IMR-90 (cell line): ENCODE measurements around the gene MBOAT2. TPM values are rescaled to one million over a fixed set of nuclear protein-coding genes. Genes with fewer than 3 reads are reported as not detected.

Experiments
- ATAC-seq: fragments of 200-7000 bp; cut with Tn5 transposase; 2 replicates; pipeline ENCODE4 v1.9.1; 2020; ENCODE audit warnings: low read depth, mild to moderate bottlenecking, moderate library complexity
- BruUV-seq: library from RNA; stranded (reverse); fragments of 400-500 nt; replicated peaks from 2 replicates; lab custom pipeline; 2021; lab: Mats Ljungman, UMichigan
- CTCF ChIA-PET: fragments of 300-600 bp; formaldehyde crosslinking; extraction: SDS; loops from one replicate; lab custom pipeline; 2021; ENCODE audit warnings: antibody characterized with exemption; lab: Yijun Ruan, JAX
- POLR2A ChIA-PET: fragments of 300-600 bp; sonication (Branson Sonifier 250); formaldehyde crosslinking; loops from one replicate; lab custom pipeline; 2022; ENCODE audit warnings: antibody characterized with exemption; ENCODE audit not compliant: unreplicated experiment; lab: Charles Lee
- DNase-seq: peaks from one replicate; pipeline ENCODE4 v3.0.0; 2013
- H2AFZ ChIP-seq: replicated peaks from 2 replicates; pipeline ENCODE3; 2013; ENCODE audit warnings: low read length, mild to moderate bottlenecking; ENCODE audit not compliant: poor library complexity
- H2AK5ac ChIP-seq: 2 replicates; pipeline ENCODE4 v1.6.1; 2013; ENCODE audit warnings: low read depth, low read length, inconsistent platforms
- H2AK9ac ChIP-seq: replicated peaks from 2 replicates; pipeline ENCODE3; 2013; ENCODE audit warnings: mild to moderate bottlenecking, low read depth, low read length, moderate library complexity; ENCODE audit not compliant: poor library complexity
- H2BK120ac ChIP-seq: 2 replicates; pipeline ENCODE4 v1.6.1; 2013; ENCODE audit warnings: low read depth, low read length, inconsistent platforms
- H2BK15ac ChIP-seq: 3 replicates; pipeline ENCODE4 v1.6.1; 2013; ENCODE audit warnings: low read depth, low read length, inconsistent platforms
- H2BK20ac ChIP-seq: 2 replicates; pipeline ENCODE4 v1.6.1; 2013; ENCODE audit warnings: low read depth, mild to moderate bottlenecking, inconsistent platforms, low read length, moderate library complexity
- H2BK5ac ChIP-seq: 2 replicates; pipeline ENCODE4 v1.6.1; 2013; ENCODE audit warnings: mild to moderate bottlenecking, low read depth, low read length, inconsistent platforms; ENCODE audit not compliant: poor library complexity, severe bottlenecking
- H3K14ac ChIP-seq: replicated peaks from 2 replicates; pipeline ENCODE4 v1.6.1; 2013; ENCODE audit warnings: low read depth, low read length, inconsistent platforms
- H3K18ac ChIP-seq: 2 replicates; pipeline ENCODE4 v1.6.1; 2013; ENCODE audit warnings: low read depth, low read length, control low read depth
- H3K23ac ChIP-seq: 2 replicates; pipeline ENCODE4 v1.6.1; 2013; ENCODE audit warnings: low read depth, low read length, inconsistent platforms
- H3K27ac ChIP-seq: 2 replicates; pipeline ENCODE4 v1.5.1; 2013; ENCODE audit warnings: mild to moderate bottlenecking, control low read depth, low read length; ENCODE audit not compliant: insufficient read depth
- H3K27me3 ChIP-seq: 2 replicates; pipeline ENCODE4 v1.6.1; 2013; ENCODE audit warnings: low read length; ENCODE audit not compliant: control insufficient read depth, insufficient read depth
- H3K36me3 ChIP-seq: 2 replicates; pipeline ENCODE4 v1.6.1; 2013; ENCODE audit warnings: low read length, mixed read lengths; ENCODE audit not compliant: control insufficient read depth, insufficient read depth
- H3K4ac ChIP-seq: 2 replicates; pipeline ENCODE4 v1.6.1; 2013; ENCODE audit warnings: low read depth, low read length, inconsistent platforms
- H3K4me1 ChIP-seq: 2 replicates; pipeline ENCODE4 v1.6.1; 2013; ENCODE audit warnings: low read length, mixed read lengths; ENCODE audit not compliant: control insufficient read depth, insufficient read depth
- H3K4me2 ChIP-seq: 2 replicates; pipeline ENCODE4 v1.6.1; 2013; ENCODE audit warnings: low read depth, mild to moderate bottlenecking, control low read depth, low read length, moderate library complexity
- H3K4me3 ChIP-seq: 2 replicates; pipeline ENCODE4 v1.5.1; 2013; ENCODE audit warnings: low read depth, mild to moderate bottlenecking, control low read depth, low read length, moderate library complexity; ENCODE audit not compliant: insufficient read depth
- H3K56ac ChIP-seq: 2 replicates; pipeline ENCODE4 v1.6.1; 2013; ENCODE audit warnings: low read length, inconsistent platforms; ENCODE audit not compliant: insufficient read depth; ENCODE audit errors: extremely low read depth
- H3K79me1 ChIP-seq, 2 experiments: 2 replicates each; pipeline ENCODE4 v1.6.1; 2013; ENCODE audit warnings: low read length in 2 of 2, inconsistent platforms in 1 of 2, low read depth in 1 of 2
- H3K9ac ChIP-seq: 2 replicates; pipeline ENCODE4 v1.6.1; 2013; ENCODE audit warnings: low read depth, low read length, control low read depth
- H3K9me1 ChIP-seq: 2 replicates; pipeline ENCODE4 v1.6.1; 2013; ENCODE audit warnings: low read length, inconsistent platforms; ENCODE audit not compliant: insufficient read depth
- H3K9me3 ChIP-seq: 2 replicates; pipeline ENCODE4 v1.6.1; 2013; ENCODE audit warnings: low read length; ENCODE audit not compliant: control insufficient read depth, insufficient read depth
- H4K20me1 ChIP-seq: 2 replicates; pipeline ENCODE4 v1.6.1; 2013; ENCODE audit warnings: low read length, inconsistent platforms; ENCODE audit not compliant: insufficient read depth
- H4K5ac ChIP-seq: 2 replicates; pipeline ENCODE4 v1.6.1; 2013; ENCODE audit warnings: mild to moderate bottlenecking, low read depth, low read length, control low read depth
- H4K8ac ChIP-seq, 2 experiments: 2 replicates each; pipeline ENCODE4 v1.6.1; 2013; ENCODE audit warnings: low read depth in 2 of 2, low read length in 2 of 2, control low read depth in 1 of 2, inconsistent platforms in 1 of 2
- H4K91ac ChIP-seq: 2 replicates; pipeline ENCODE4 v1.6.1; 2013; ENCODE audit warnings: low read depth, low read length, inconsistent platforms; ENCODE audit not compliant: insufficient read depth
- CEBPB ChIP-seq: IDR thresholded peaks from 2 replicates; pipeline ENCODE4 v1.6.1; 2012; ENCODE audit warnings: low read depth, low read length, improper control_type of control experiment
- CHD1 ChIP-seq: IDR thresholded peaks from 2 replicates; pipeline ENCODE4 v1.6.1; 2012; ENCODE audit warnings: low read depth, low read length, improper control_type of control experiment
- FOS ChIP-seq: fragments of 150-350 bp; IDR thresholded peaks from 2 replicates; pipeline ENCODE4 v1.6.1; 2016; ENCODE audit warnings: low read depth, low read length
- MAFK ChIP-seq: IDR thresholded peaks from 2 replicates; pipeline ENCODE4 v1.6.1; 2012; ENCODE audit warnings: low read depth, low read length, improper control_type of control experiment
- MAZ ChIP-seq: IDR thresholded peaks from 2 replicates; pipeline ENCODE4 v1.6.1; 2012; ENCODE audit warnings: low read depth, mild to moderate bottlenecking, low read length, improper control_type of control experiment, moderate library complexity, borderline replicate concordance
- MXI1 ChIP-seq: IDR thresholded peaks from 2 replicates; pipeline ENCODE4 v1.6.1; 2012; ENCODE audit warnings: low read depth, mild to moderate bottlenecking, low read length, moderate library complexity, borderline replicate concordance
- NFE2L2 ChIP-seq: fragments of 150-350 bp; IDR thresholded peaks from 2 replicates; pipeline ENCODE4 v1.6.1; 2016; ENCODE audit warnings: low read depth, mild to moderate bottlenecking, low read length
- POLR2A ChIP-seq: IDR thresholded peaks from 2 replicates; pipeline ENCODE4 v1.6.1; 2012; ENCODE audit warnings: mild to moderate bottlenecking, low read depth, low read length
- RAD21 ChIP-seq: IDR thresholded peaks from 2 replicates; pipeline ENCODE4 v1.6.1; 2012; ENCODE audit warnings: low read length, improper control_type of control experiment
- RCOR1 ChIP-seq: IDR thresholded peaks from 2 replicates; pipeline ENCODE4 v1.6.1; 2012; ENCODE audit warnings: mild to moderate bottlenecking, low read length, improper control_type of control experiment; ENCODE audit not compliant: insufficient replicate concordance
- RFX5 ChIP-seq: IDR thresholded peaks from 2 replicates; pipeline ENCODE4 v1.8.0; 2012; ENCODE audit warnings: low read depth, mild to moderate bottlenecking, low read length, moderate library complexity
- SMC3 ChIP-seq: fragments of 150-350 bp; IDR thresholded peaks from 2 replicates; pipeline ENCODE4 v1.6.1; 2016; ENCODE audit warnings: low read depth, mild to moderate bottlenecking, antibody characterized with exemption, low read length, moderate library complexity
- WGBS, 2 experiments: methylation state at CpG; one replicate each; pipeline versions ENCODE4 v1.1.5 to v1.1.7; 2013; ENCODE audit warnings: missing lambda C conversion rate in 2 of 2; ENCODE audit not compliant: insufficient read length in 1 of 2; ENCODE audit errors: extremely low coverage in 2 of 2; 5-methylcytosine and 5-hydroxymethylcytosine counted together
- dilution Hi-C: fragments of 300-500 bp; cut with HindIII; formaldehyde crosslinking; loops from one replicate; pipeline ENCODE4 v1.14.3; 2018; ENCODE audit warnings: low sequenced_read_pairs; ENCODE audit not compliant: unreplicated experiment
- in situ Hi-C: fragments of 300-500 bp; cut with MboI; formaldehyde crosslinking; loops from 3 replicates; pipeline ENCODE4 v1.14.3; 2019; ENCODE audit warnings: low sequenced_read_pairs, inconsistent platforms, mixed read lengths
- intact Hi-C: fragments of 100-400 bp; cut with micrococcal nuclease; formaldehyde crosslinking; loops from 2 replicates; pipeline ENCODE4 v1.10.0; 2022
- polyA plus RNA-seq, 3 experiments: library from polyadenylated mRNA; depleted of rRNA; stranded (reverse); fragments of >200 nt; gene quantifications; 2 replicates each; pipeline ENCODE4 v1.2.3, GENCODE V29; 2012; ENCODE audit warnings: low replicate concordance in 1 of 3
- total RNA-seq: library from RNA; depleted of rRNA; stranded (reverse); fragments of >200 nt; gene quantifications from 2 replicates; pipeline ENCODE4 v1.2.3, GENCODE V29; 2012
- TF ChIP-seq, protein P1 (sequence below): fragments of 150-350 bp; IDR thresholded peaks from 2 replicates; pipeline ENCODE4 v1.6.1; 2017; ENCODE audit warnings: mild to moderate bottlenecking, antibody characterized with exemption, low read length, low read depth
- TF ChIP-seq, protein P2 (sequence below): conservative IDR thresholded peaks from 2 replicates; pipeline ENCODE4 v1.5.1; 2012; ENCODE audit warnings: mild to moderate bottlenecking, low read depth, low read length, improper control_type of control experiment
- TF ChIP-seq, protein P3 (sequence below): fragments of 150-350 bp; IDR thresholded peaks from 2 replicates; pipeline ENCODE4 v1.6.1; 2016; ENCODE audit warnings: low read depth, mild to moderate bottlenecking, low read length, moderate library complexity, borderline replicate concordance

The MBOAT2 gene
- total and polyA plus RNA-seq, 2 of the 4 experiments (the other 2 are of a cell fraction) = 33.9 to 102 TPM

DNA sequence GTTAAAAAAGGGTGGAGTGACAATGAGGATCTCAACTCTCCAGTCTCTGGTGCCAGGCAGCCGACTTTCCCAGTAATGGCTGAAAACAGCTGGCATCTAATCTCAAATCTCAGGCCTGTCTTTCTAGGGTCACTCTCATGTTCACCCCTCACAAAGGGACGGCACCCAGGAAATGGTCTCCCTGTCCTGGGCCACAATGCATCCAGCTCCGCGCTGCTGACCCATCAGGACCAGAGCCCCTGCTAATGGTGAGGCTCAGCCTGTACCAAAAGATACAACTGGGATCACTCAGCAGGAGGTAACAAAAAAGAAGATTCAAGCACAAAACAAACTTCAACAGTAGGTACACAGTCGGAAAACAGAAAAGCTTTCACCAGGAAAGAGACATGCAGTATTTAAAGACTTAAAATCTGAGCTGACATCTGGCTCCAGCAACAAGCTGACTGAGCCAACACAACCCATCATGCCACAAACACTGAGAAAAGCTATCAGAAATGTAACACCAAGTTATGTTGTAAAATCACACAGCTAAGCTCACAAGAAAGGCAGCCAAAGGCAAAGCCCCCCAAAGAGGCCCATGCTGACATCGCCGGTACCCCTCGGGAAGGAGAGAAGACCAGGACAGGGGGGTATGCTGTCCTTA is 152.5 kb downstream of the MBOAT2 start:
- Histone ChIP-seq H3K4me2 (no peak overlapping the region), H3K27ac (no peak overlapping the region), H3K18ac (no peak overlapping the region), H2AK5ac (no peak overlapping the region), H3K4ac (no peak overlapping the region), H3K79me1 (no peaks in the 10 kb centered on the region), H3K9me3 (no peaks in the 10 kb centered on the region), H2BK20ac (no peak overlapping the region), H3K27me3 (no peaks in the 10 kb centered on the region), H4K8ac (no peak overlapping the region), H3K14ac (no peak overlapping the region), H3K23ac (no peak overlapping the region), H3K4me3 (no peak overlapping the region), H2AFZ (no peak overlapping the region), H4K5ac (no peak overlapping the region), H2BK15ac (no peak overlapping the region), H4K20me1 (no peaks in the 10 kb centered on the region), H3K9me1 (peaks cover 5% of the 10 kb centered on the region), H4K91ac (no peak overlapping the region), H2AK9ac (no peak overlapping the region), H3K9ac (no peak overlapping the region), H3K36me3 (no peaks in the 10 kb centered on the region), H2BK120ac (no peak overlapping the region), H3K56ac (no peak overlapping the region), H3K4me1 (peaks cover 11% of the 10 kb centered on the region), H2BK5ac (no peak overlapping the region)
- DNase-seq (no peak), ATAC-seq (no peak)
- no peak for TF ChIP-seq FOS
- TF ChIP-seq NFE2L2 = no peak
- TF ChIP-seq, protein P1, sequence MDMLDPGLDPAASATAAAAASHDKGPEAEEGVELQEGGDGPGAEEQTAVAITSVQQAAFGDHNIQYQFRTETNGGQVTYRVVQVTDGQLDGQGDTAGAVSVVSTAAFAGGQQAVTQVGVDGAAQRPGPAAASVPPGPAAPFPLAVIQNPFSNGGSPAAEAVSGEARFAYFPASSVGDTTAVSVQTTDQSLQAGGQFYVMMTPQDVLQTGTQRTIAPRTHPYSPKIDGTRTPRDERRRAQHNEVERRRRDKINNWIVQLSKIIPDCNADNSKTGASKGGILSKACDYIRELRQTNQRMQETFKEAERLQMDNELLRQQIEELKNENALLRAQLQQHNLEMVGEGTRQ = no peak
- TF ChIP-seq MXI1 = no peak
- TF ChIP-seq, protein P2, sequence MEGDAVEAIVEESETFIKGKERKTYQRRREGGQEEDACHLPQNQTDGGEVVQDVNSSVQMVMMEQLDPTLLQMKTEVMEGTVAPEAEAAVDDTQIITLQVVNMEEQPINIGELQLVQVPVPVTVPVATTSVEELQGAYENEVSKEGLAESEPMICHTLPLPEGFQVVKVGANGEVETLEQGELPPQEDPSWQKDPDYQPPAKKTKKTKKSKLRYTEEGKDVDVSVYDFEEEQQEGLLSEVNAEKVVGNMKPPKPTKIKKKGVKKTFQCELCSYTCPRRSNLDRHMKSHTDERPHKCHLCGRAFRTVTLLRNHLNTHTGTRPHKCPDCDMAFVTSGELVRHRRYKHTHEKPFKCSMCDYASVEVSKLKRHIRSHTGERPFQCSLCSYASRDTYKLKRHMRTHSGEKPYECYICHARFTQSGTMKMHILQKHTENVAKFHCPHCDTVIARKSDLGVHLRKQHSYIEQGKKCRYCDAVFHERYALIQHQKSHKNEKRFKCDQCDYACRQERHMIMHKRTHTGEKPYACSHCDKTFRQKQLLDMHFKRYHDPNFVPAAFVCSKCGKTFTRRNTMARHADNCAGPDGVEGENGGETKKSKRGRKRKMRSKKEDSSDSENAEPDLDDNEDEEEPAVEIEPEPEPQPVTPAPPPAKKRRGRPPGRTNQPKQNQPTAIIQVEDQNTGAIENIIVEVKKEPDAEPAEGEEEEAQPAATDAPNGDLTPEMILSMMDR = no peak
- no peak for TF ChIP-seq SMC3
- TF ChIP-seq MAZ = no peak
- TF ChIP-seq RFX5 = no peak
- TF ChIP-seq CEBPB = no peak
- no peak for TF ChIP-seq MAFK
- TF ChIP-seq POLR2A = no peak
- no peak for TF ChIP-seq RAD21
- TF ChIP-seq RCOR1 = no peak
- TF ChIP-seq, protein P3, sequence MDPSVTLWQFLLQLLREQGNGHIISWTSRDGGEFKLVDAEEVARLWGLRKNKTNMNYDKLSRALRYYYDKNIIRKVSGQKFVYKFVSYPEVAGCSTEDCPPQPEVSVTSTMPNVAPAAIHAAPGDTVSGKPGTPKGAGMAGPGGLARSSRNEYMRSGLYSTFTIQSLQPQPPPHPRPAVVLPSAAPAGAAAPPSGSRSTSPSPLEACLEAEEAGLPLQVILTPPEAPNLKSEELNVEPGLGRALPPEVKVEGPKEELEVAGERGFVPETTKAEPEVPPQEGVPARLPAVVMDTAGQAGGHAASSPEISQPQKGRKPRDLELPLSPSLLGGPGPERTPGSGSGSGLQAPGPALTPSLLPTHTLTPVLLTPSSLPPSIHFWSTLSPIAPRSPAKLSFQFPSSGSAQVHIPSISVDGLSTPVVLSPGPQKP = no peak
- no peak for TF ChIP-seq CHD1
- intact Hi-C loops (no loop called here), in situ Hi-C loops (loop anchor here (25.0 kb wide), 1 partner anchor 486 kb away; no protein-coding TSS in a partner anchor), dilution Hi-C loops (no loop called here)
- CTCF ChIA-PET = no interaction called here
- 80% methylated on average over 1 of the region's 8 CpGs; no CpG with 5 or more reads in 1 of the 2 experiments for WGBS, 2 experiments
- POLR2A ChIA-PET = no interaction called here
- no TSS peak for BruUV-seq
